CD4-positive, alpha-beta memory T cell (primary cell): ENCODE results near the gene KCNA5. TPM values are rescaled to one million over a fixed set of nuclear protein-coding genes. Genes with fewer than 3 reads are reported as not detected.

Experiments used
- CTCF ChIA-PET: fragments of 350-600 bp; sonication (Branson Sonifier 250); formaldehyde crosslinking; loops from one replicate; lab custom pipeline; 2021; ENCODE audit warnings: inconsistent platforms; ENCODE audit not compliant: partially characterized antibody; lab: Charles Lee
- POLR2A ChIA-PET: fragments of 350-600 bp; sonication (Branson Sonifier 250); formaldehyde crosslinking; loops from one replicate; lab custom pipeline; 2021; ENCODE audit not compliant: partially characterized antibody; lab: Charles Lee
- DNase-seq, 5 donors: peaks; one replicate each; pipeline versions ENCODE4 v3.0.0 to v3.0.0-alpha.2; 2020 to 2022; ENCODE audit warnings: mixed read lengths in 1 of 5
- H3K27ac ChIP-seq: one replicate; pipeline ENCODE4 v1.7.0; 2013; ENCODE audit warnings: low read depth, low read length
- H3K27me3 ChIP-seq: 2 replicates; pipeline ENCODE4 v1.7.0; 2013; ENCODE audit warnings: mild to moderate bottlenecking, low read length, moderate library complexity; ENCODE audit not compliant: insufficient read depth
- H3K36me3 ChIP-seq: 2 replicates; pipeline ENCODE4 v1.7.0; 2013; ENCODE audit warnings: mild to moderate bottlenecking, low read length, moderate library complexity; ENCODE audit not compliant: insufficient read depth
- H3K4me1 ChIP-seq: 2 replicates; pipeline ENCODE4 v1.7.0; 2013; ENCODE audit warnings: mild to moderate bottlenecking, low read length, moderate library complexity; ENCODE audit not compliant: insufficient read depth
- H3K4me3 ChIP-seq, 2 donors: one replicate each; pipeline ENCODE4 v1.7.0; 2013; ENCODE audit warnings: low read length in 2 of 2, mild to moderate bottlenecking in 1 of 2
- H3K9me3 ChIP-seq, 2 donors: one replicate each; pipeline ENCODE4 v1.7.0; 2013; ENCODE audit warnings: low read length in 2 of 2, control low read depth in 1 of 2; ENCODE audit not compliant: control insufficient read depth in 1 of 2
- H3K27ac Mint-ChIP-seq, 7 donors: one replicate each; pipeline ENCODE4 v1.8.0; 2020 to 2021; ENCODE audit warnings: mixed read lengths in 7 of 7, mild to moderate bottlenecking in 6 of 7, inconsistent platforms in 3 of 7, moderate library complexity in 3 of 7
- H3K27me3 Mint-ChIP-seq, 2 donors: one replicate each; pipeline ENCODE4 v1.8.0; 2020 to 2021; ENCODE audit warnings: mixed read lengths in 2 of 2
- H3K36me3 Mint-ChIP-seq, 2 donors: one replicate each; pipeline ENCODE4 v1.8.0; 2020 to 2021; ENCODE audit warnings: mixed read lengths in 2 of 2, inconsistent platforms in 1 of 2, mild to moderate bottlenecking in 1 of 2
- H3K4me1 Mint-ChIP-seq, 4 donors: one replicate each; pipeline ENCODE4 v1.8.0; 2020 to 2021; ENCODE audit warnings: mixed read lengths in 4 of 4, mild to moderate bottlenecking in 1 of 4
- H3K4me3 Mint-ChIP-seq, 8 donors: one replicate each; pipeline ENCODE4 v1.8.0; 2020 to 2021; ENCODE audit warnings: mixed read lengths in 8 of 8, mild to moderate bottlenecking in 7 of 8, moderate library complexity in 6 of 8, inconsistent platforms in 3 of 8
- H3K9me3 Mint-ChIP-seq, 8 donors: one replicate each; pipeline ENCODE4 v1.8.0; 2020 to 2021; ENCODE audit warnings: mixed read lengths in 8 of 8, mild to moderate bottlenecking in 5 of 8, inconsistent platforms in 3 of 8, moderate library complexity in 1 of 8
- intact Hi-C: fragments of 100-400 bp; cut with micrococcal nuclease; formaldehyde crosslinking; loops from one replicate; pipeline ENCODE4 v1.15.1; 2023
- polyA plus RNA-seq, 2 donors: library from polyadenylated mRNA; unstranded; fragments of 300-500 nt; fragmentation: Illumina TruSeq; gene quantifications; one replicate each; pipeline ENCODE4 v1.2.3, GENCODE V29; 2021
- total RNA-seq, 2 experiments: library from RNA; stranded (reverse); gene quantifications; one replicate each; pipeline ENCODE4 v1.2.3, GENCODE V29; 2021

KCNA5 gene
- total and polyA plus RNA-seq, 4 experiments from 2014 or later = not detected

DNA sequence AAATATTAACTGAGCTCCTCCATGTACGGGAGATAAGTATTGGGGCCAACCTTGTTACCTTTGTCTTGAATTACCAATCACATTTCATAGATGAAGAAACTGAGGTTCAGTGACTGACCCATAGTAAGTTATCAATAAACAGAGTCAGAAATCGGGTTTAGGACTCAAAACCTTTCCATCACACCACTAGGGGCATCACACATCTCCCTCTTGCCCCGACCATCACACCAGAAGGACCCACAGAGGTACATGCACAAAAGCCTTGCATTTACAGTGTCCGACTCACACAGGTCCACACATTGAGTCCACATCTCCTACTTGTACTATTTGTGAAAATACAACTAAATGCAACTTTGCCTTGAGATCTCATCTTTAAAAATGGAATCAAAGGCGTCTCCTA is 29.4 kb downstream of the KCNA5 start:
- Histone ChIP-seq H3K9me3 (no peaks in the 10 kb centered on the region), H3K4me1 (no peaks in the 10 kb centered on the region), H3K27me3 (no peaks in the 10 kb centered on the region), H3K4me3 (no peak overlapping the region), H3K36me3 (no peaks in the 10 kb centered on the region), H3K27ac (no peak overlapping the region)
- Mint-ChIP-seq H3K4me1 (no peaks in the 10 kb centered on the region), H3K4me3 (no peak overlapping the region), H3K27ac (no peak overlapping the region), H3K27me3 (peaks cover 8 to 16% of the 10 kb centered on the region in 2 donors), H3K9me3 (no peaks in the 10 kb centered on the region), H3K36me3 (no peaks in the 10 kb centered on the region)
- intact Hi-C loops = no loop called here
- CTCF ChIA-PET = no interaction called here
- DNase-seq = no peak
- POLR2A ChIA-PET = no interaction called here

DNA sequence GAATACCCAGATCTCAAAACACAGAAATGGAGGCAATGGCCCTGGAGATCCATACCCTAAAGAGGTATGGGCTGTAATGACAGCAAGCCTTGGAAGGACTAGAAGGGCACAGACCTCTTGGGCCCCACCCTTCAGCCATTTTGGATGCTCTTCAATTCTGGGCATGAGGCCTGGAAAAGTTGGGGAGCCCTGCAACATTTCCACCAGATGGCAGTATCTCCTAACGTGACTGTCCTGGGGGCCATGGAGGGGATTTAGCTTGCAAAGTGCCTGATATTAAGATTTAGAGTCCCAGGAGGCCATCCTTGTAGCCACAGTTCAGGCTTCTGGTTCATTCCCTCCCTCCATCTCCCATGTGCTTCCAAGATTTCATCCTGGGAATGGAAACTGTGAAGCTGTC is 30.2 kb downstream of the KCNA5 start:
- H3K36me3 Mint-ChIP-seq = no peaks in the 10 kb centered on the region
- intact Hi-C loops = no loop called here
- peaks cover 8 to 13% of the 10 kb centered on the region in 2 donors for H3K27me3 Mint-ChIP-seq
- DNase-seq = no peak
- no peaks in the 10 kb centered on the region for H3K4me1 ChIP-seq
- H3K4me1 Mint-ChIP-seq = no peaks in the 10 kb centered on the region
- ChIA-PET POLR2A (no interaction called here), CTCF (no interaction called here)
- no peak overlapping the region for H3K27ac ChIP-seq
- H3K4me3 Mint-ChIP-seq = no peak overlapping the region
- H3K9me3 Mint-ChIP-seq = no peaks in the 10 kb centered on the region
- no peak overlapping the region for H3K4me3 ChIP-seq
- H3K36me3 ChIP-seq = no peaks in the 10 kb centered on the region
- no peaks in the 10 kb centered on the region for H3K27me3 ChIP-seq
- no peaks in the 10 kb centered on the region for H3K9me3 ChIP-seq
- no peak overlapping the region for H3K27ac Mint-ChIP-seq

- no peaks in the 10 kb centered on the region for H3K9me3 Mint-ChIP-seq
- intact Hi-C loops = no loop called here
- H3K27me3 Mint-ChIP-seq = peaks cover 4 to 19% of the 10 kb centered on the region in 2 donors
- Histone ChIP-seq H3K27ac (no peak overlapping the region), H3K9me3 (no peaks in the 10 kb centered on the region), H3K36me3 (no peaks in the 10 kb centered on the region), H3K27me3 (no peaks in the 10 kb centered on the region), H3K4me3 (no peak overlapping the region), H3K4me1 (no peaks in the 10 kb centered on the region)
- ChIA-PET CTCF (no interaction called here), POLR2A (no interaction called here)
- no peaks in the 10 kb centered on the region for H3K36me3 Mint-ChIP-seq
- no peaks in the 10 kb centered on the region for H3K4me1 Mint-ChIP-seq
- DNase-seq = no peak
- H3K27ac Mint-ChIP-seq = no peak overlapping the region
- no peak overlapping the region for H3K4me3 Mint-ChIP-seq
These were observed 33.1 kb downstream of the KCNA5 start for GRCh38 chr12:5076761-5077160.

DNA sequence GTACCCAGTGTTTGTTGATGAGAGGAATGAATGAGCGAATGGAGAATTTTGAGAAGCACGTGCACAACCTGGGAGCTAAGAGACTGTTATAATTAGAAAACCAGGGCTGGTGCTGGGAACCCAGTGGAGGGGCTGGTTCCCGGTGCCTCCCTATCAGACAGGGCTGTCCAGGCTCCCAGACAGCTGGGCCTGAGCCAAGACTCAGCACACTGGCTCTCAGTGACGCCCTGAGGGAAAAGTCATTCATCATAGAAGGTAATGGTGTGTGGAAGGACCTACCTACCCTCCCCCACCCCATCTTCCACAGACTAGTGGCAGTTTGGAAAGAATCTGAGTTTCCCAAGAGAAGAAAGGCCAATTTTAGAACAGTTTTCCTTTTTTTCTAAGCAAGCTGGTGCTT is 34.7 kb downstream of the KCNA5 start:
- Histone ChIP-seq H3K9me3 (no peaks in the 10 kb centered on the region), H3K27ac (no peak overlapping the region), H3K36me3 (no peaks in the 10 kb centered on the region), H3K27me3 (no peaks in the 10 kb centered on the region), H3K4me1 (no peaks in the 10 kb centered on the region), H3K4me3 (no peak overlapping the region)
- no peak for DNase-seq
- ChIA-PET CTCF (no interaction called here), POLR2A (no interaction called here)
- Mint-ChIP-seq H3K9me3 (no peaks in the 10 kb centered on the region), H3K4me3 (no peak overlapping the region), H3K4me1 (no peaks in the 10 kb centered on the region), H3K27ac (no peak overlapping the region), H3K36me3 (no peaks in the 10 kb centered on the region), H3K27me3 (peaks cover 2 to 13% of the 10 kb centered on the region in 2 donors)
- intact Hi-C loops = no loop called here

GRCh38 chr12:5081016-5081415 is 37.3 kb downstream of the KCNA5 start:
- no peaks in the 10 kb centered on the region for H3K36me3 ChIP-seq
- Mint-ChIP-seq H3K9me3 (no peaks in the 10 kb centered on the region), H3K27ac (no peak overlapping the region), H3K27me3 (peaks cover 4 to 13% of the 10 kb centered on the region in 2 donors), H3K4me1 (no peaks in the 10 kb centered on the region), H3K4me3 (no peak overlapping the region), H3K36me3 (no peaks in the 10 kb centered on the region)
- no peaks in the 10 kb centered on the region for H3K9me3 ChIP-seq
- H3K27me3 ChIP-seq = no peaks in the 10 kb centered on the region
- DNase-seq = no peak
- CTCF ChIA-PET = no interaction called here
- no peaks in the 10 kb centered on the region for H3K4me1 ChIP-seq
- POLR2A ChIA-PET = no interaction called here
- no peak overlapping the region for H3K27ac ChIP-seq
- no peak overlapping the region for H3K4me3 ChIP-seq
- intact Hi-C loops = no loop called here

- Histone ChIP-seq H3K27me3 (no peaks in the 10 kb centered on the region), H3K27ac (no peak overlapping the region), H3K9me3 (no peaks in the 10 kb centered on the region), H3K4me1 (no peaks in the 10 kb centered on the region), H3K4me3 (no peak overlapping the region), H3K36me3 (no peaks in the 10 kb centered on the region)
- Mint-ChIP-seq H3K36me3 (no peaks in the 10 kb centered on the region), H3K27ac (no peak overlapping the region), H3K4me1 (no peaks in the 10 kb centered on the region), H3K9me3 (no peaks in the 10 kb centered on the region), H3K4me3 (no peak overlapping the region), H3K27me3 (peaks cover 2 to 13% of the 10 kb centered on the region in 2 donors)
- POLR2A ChIA-PET = no interaction called here
- CTCF ChIA-PET = interaction anchor here (0.9 to 1.6 kb wide), 5 partner anchors 10 to 227 kb away, joined by 3 to 5 read pairs (median 3); no protein-coding TSS in a partner anchor
- intact Hi-C loops = no loop called here
- DNase-seq = peak in 2 of 5 donors; percentile 10
These were observed 40.5 kb downstream of the KCNA5 start for GRCh38 chr12:5083955-5084849.

- no peaks in the 10 kb centered on the region for H3K4me1 ChIP-seq
- Mint-ChIP-seq H3K36me3 (no peaks in the 10 kb centered on the region), H3K4me3 (no peak overlapping the region), H3K27ac (no peak overlapping the region), H3K27me3 (peaks cover 2 to 5% of the 10 kb centered on the region in 2 donors), H3K9me3 (no peaks in the 10 kb centered on the region), H3K4me1 (no peaks in the 10 kb centered on the region)
- H3K9me3 ChIP-seq = no peaks in the 10 kb centered on the region
- H3K36me3 ChIP-seq = no peaks in the 10 kb centered on the region
- intact Hi-C loops = no loop called here
- no peaks in the 10 kb centered on the region for H3K27me3 ChIP-seq
- no peak overlapping the region for H3K4me3 ChIP-seq
- H3K27ac ChIP-seq = no peak overlapping the region
- ChIA-PET POLR2A (no interaction called here), CTCF (interaction anchor here (1.3 kb wide), 1 partner anchor 25 kb away, joined by 3 read pairs; no protein-coding TSS in a partner anchor)
- no peak for DNase-seq
These were observed 42.2 kb downstream of the KCNA5 start for GRCh38 chr12:5085896-5086295.
